Measurements from ENCODE around the gene BLTP3B.

Gene BLTP3B

DNA sequence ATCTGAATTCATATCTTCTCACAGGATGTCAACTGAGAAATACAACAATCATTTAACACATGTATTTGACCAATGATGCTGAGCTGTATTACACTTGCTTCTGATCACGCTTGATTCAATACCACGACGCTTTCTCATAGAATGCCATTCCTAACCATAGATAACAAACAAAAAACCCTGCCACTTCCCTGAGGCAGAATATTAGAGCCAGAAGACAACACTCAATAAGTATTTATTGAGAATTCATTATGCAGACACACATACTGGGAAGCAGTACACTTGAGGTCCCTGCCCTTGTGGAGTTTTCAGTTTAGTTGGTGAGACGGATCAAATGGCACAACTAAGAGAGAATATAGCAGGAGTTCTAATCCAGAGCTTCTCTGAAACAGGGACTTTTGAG lies 32.4 kb downstream of the BLTP3B start:
- DNase-seq (ENCODE audit: low read depth): no peak

DNA sequence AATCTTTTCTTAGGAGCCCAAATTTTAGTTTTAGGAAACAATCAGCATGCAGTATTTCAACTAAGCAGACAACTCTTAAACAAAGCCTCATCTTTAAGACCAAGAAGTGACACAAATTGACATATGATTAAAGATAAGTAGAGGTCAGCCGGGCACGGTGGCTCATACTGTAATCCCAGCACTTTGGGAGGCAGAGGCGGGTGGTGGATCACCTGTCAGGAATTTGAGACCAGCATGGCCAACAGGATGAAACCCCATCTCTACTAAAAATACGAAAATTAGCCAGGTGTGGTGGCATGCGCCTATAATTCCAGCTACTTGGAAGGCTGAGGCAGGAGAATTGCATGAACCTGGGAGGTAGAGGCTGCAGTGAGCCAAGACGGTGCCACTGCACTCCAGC lies 35.8 kb downstream of the BLTP3B start:
- DNase-seq (ENCODE audit: low read depth): no peak

DNA sequence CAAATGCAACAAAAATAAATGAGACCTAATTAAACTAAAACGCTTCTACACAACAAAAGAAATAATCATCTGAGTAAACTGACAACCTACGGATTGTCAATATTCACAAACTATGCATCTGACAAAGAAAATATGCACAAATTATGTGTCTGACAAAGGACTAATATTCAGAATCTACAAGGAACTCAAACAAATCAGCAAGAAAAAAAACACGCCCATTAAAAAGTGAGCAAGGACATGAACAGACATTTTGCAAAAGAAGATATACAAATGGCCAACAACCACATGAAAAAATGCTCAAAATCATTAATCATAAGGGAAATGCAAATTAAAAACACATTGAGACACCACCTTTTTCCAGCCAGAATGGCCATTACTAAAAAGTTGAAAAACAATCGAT lies 37.0 kb downstream of the BLTP3B start:
- DNase-seq (ENCODE audit: low read depth): no peak

- no peak for DNase-seq (ENCODE audit: low read depth)
Observed at GRCh38 chr12:100101000-100101399, 41.7 kb downstream of the BLTP3B start.
